ENCODE measurements around the gene SPAG16. TPM values are rescaled to one million over a fixed set of nuclear protein-coding genes. Genes with fewer than 3 reads are reported as not detected.

SPAG16 gene
- total and polyA plus RNA-seq, 2 donors (not counting 1 experiment from before 2014, with no cell fraction given), result 3.4 to 8.6 TPM

- WGBS (ENCODE audit: insufficient coverage), result 89% methylated on average over 5 of the region's 5 CpGs
- no peak overlapping the region for H3K27ac Mint-ChIP-seq
- no peak overlapping the region for H3K4me2 ChIP-seq (replicated peaks; ENCODE audit: low read depth, low read length, poor library complexity, severe bottlenecking)
- H4K20me1 ChIP-seq (ENCODE audit: control insufficient read depth, insufficient read depth, low read length, poor library complexity, severe bottlenecking), result no peaks in the 10 kb centered on the region
- no peak overlapping the region for H3K4me3 Mint-ChIP-seq
- peaks cover 0 to 4% (median 0%) of the 10 kb centered on the region in 3 donors for H3K9me3 ChIP-seq (ENCODE audit: control extremely low read depth in 1 of 3, control insufficient read depth in 2 of 3, insufficient read depth in 1 of 3, low read length in 2 of 3)
- H3K27me3 ChIP-seq (replicated peaks in 1 of 4; ENCODE audit: control extremely low read depth in 1 of 4, control insufficient read depth in 3 of 4, insufficient read depth in 4 of 4, low read length in 3 of 4), result no peaks in the 10 kb centered on the region
- TF ChIP-seq EZH2 (IDR thresholded peaks at IDR 0.05; ENCODE audit: borderline replicate concordance, insufficient read depth, low read depth, low read length, poor library complexity, severe bottlenecking) (no peak), CTCF (IDR thresholded peaks at IDR 0.05) (no peak)
- no peaks in the 10 kb centered on the region for H3K4me1 ChIP-seq (ENCODE audit: control insufficient read depth in 2 of 2, insufficient read depth in 2 of 2, low read length in 2 of 2)
- H3K36me3 ChIP-seq (replicated peaks in 1 of 2; ENCODE audit: control extremely low read depth in 1 of 2, control insufficient read depth in 1 of 2, extremely low read depth in 1 of 2, insufficient read depth in 2 of 2, low read length in 1 of 2), result no peaks in the 10 kb centered on the region
- POLR2A ChIA-PET, result no interaction called here
- no peak overlapping the region for H2AFZ ChIP-seq (ENCODE audit: insufficient read depth, low read depth, low read length, poor library complexity, severe bottlenecking)
- H3K27me3 Mint-ChIP-seq, result peaks cover 4% of the 10 kb centered on the region
- H3K79me2 ChIP-seq (ENCODE audit: control insufficient read depth, insufficient read depth, low read length), result no peaks in the 10 kb centered on the region
- H3K4me1 Mint-ChIP-seq, result no peaks in the 10 kb centered on the region
- DNase-seq (no peak), ATAC-seq (ENCODE audit: low read depth) (no peak)
- no peak overlapping the region for H3K27ac ChIP-seq (ENCODE audit: low read length in 2 of 2)
- H3K4me3 ChIP-seq (ENCODE audit: control extremely low read depth in 1 of 5, extremely low read depth in 1 of 5, insufficient read depth in 1 of 5, low read depth in 2 of 5, low read length in 4 of 5), result no peak overlapping the region
- intact Hi-C loops (cut with micrococcal nuclease), result no loop called here
- H3K9me3 Mint-ChIP-seq (ENCODE audit: insufficient read depth), result no peaks in the 10 kb centered on the region
- H3K9ac ChIP-seq (ENCODE audit: low read length), result no peak overlapping the region
- CTCF ChIA-PET, result no interaction called here
These were observed 136.6 kb downstream of the SPAG16 start for GRCh38 chr2:213420828-213421385.

- WGBS (ENCODE audit: insufficient coverage), result 88% methylated on average over 1 of the region's 2 CpGs
- no peaks in the 10 kb centered on the region for H3K9me3 Mint-ChIP-seq (ENCODE audit: insufficient read depth)
- peaks cover 0 to 4% (median 0%) of the 10 kb centered on the region in 3 donors for H3K9me3 ChIP-seq (ENCODE audit: control extremely low read depth in 1 of 3, control insufficient read depth in 2 of 3, insufficient read depth in 1 of 3, low read length in 2 of 3)
- no peak overlapping the region for H3K4me3 ChIP-seq (ENCODE audit: control extremely low read depth in 1 of 5, extremely low read depth in 1 of 5, insufficient read depth in 1 of 5, low read depth in 2 of 5, low read length in 4 of 5)
- no peaks in the 10 kb centered on the region for H3K4me1 ChIP-seq (ENCODE audit: control insufficient read depth in 2 of 2, insufficient read depth in 2 of 2, low read length in 2 of 2)
- ChIA-PET CTCF (no interaction called here), POLR2A (no interaction called here)
- H3K9ac ChIP-seq (ENCODE audit: low read length), result no peak overlapping the region
- H3K27me3 ChIP-seq (replicated peaks in 1 of 4; ENCODE audit: control extremely low read depth in 1 of 4, control insufficient read depth in 3 of 4, insufficient read depth in 4 of 4, low read length in 3 of 4), result no peaks in the 10 kb centered on the region
- intact Hi-C loops (cut with micrococcal nuclease), result no loop called here
- no peaks in the 10 kb centered on the region for H4K20me1 ChIP-seq (ENCODE audit: control insufficient read depth, insufficient read depth, low read length, poor library complexity, severe bottlenecking)
- TF ChIP-seq EZH2 (IDR thresholded peaks at IDR 0.05; ENCODE audit: borderline replicate concordance, insufficient read depth, low read depth, low read length, poor library complexity, severe bottlenecking), result no peak
- TF ChIP-seq CTCF (IDR thresholded peaks at IDR 0.05), result no peak
- no peak for ATAC-seq (ENCODE audit: low read depth)
- no peak overlapping the region for H3K27ac ChIP-seq (ENCODE audit: low read length in 2 of 2)
- no peaks in the 10 kb centered on the region for H3K4me1 Mint-ChIP-seq
- no peak overlapping the region for H2AFZ ChIP-seq (ENCODE audit: insufficient read depth, low read depth, low read length, poor library complexity, severe bottlenecking)
- H3K79me2 ChIP-seq (ENCODE audit: control insufficient read depth, insufficient read depth, low read length), result no peaks in the 10 kb centered on the region
- H3K4me3 Mint-ChIP-seq, result no peak overlapping the region
- H3K36me3 ChIP-seq (replicated peaks in 1 of 2; ENCODE audit: control extremely low read depth in 1 of 2, control insufficient read depth in 1 of 2, extremely low read depth in 1 of 2, insufficient read depth in 2 of 2, low read length in 1 of 2), result no peaks in the 10 kb centered on the region
- H3K27me3 Mint-ChIP-seq, result peaks cover 4% of the 10 kb centered on the region
- no peak overlapping the region for H3K4me2 ChIP-seq (replicated peaks; ENCODE audit: low read depth, low read length, poor library complexity, severe bottlenecking)
- no peak overlapping the region for H3K27ac Mint-ChIP-seq
- DNase-seq, result no peak
These were observed 137.9 kb downstream of the SPAG16 start for GRCh38 chr2:213422211-213422610.

Measured in B cell (primary cell).